ENCODE measurements around the gene BCAS3. TPM values are rescaled to one million over a fixed set of nuclear protein-coding genes. Genes with fewer than 3 reads are reported as not detected.

Gene BCAS3
- polyA plus RNA-seq, 1 donor from 2014 or later: 21.6 TPM

DNA sequence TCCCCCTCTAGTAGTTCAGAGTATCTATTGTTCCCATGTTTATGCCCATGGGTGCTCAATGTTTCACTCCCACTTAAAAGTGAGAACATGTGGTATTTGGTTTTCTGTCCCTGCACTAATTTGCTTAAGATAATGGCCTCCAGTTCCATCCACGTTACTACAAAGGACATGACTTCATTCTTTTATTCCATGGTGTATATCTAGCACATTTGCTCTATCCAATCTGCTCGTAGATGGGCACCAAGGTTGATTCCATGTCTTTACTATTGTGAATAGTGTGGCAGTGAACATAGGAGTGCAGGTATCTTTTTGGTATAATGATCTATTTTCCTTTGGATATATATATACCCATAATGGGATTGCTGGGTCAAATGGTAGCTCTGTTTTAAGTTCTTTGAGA, 552.8 kb downstream of the BCAS3 start:
- Histone ChIP-seq H3K79me2 (replicated peaks; ENCODE audit: insufficient read depth, low read length) (no peaks in the 10 kb centered on the region), H4K20me1 (ENCODE audit: insufficient read depth) (no peaks in the 10 kb centered on the region), H3K27me3 (ENCODE audit: insufficient read depth, low read depth, low read length) (no peaks in the 10 kb centered on the region), H3K9me3 (ENCODE audit: low read length) (no peaks in the 10 kb centered on the region), H3K36me3 (ENCODE audit: insufficient read depth, low read length) (no peaks in the 10 kb centered on the region), H3K4me3 (ENCODE audit: low read length) (no peak overlapping the region), H3F3A (ENCODE audit: insufficient read depth, low read length, poor library complexity, severe bottlenecking) (no peaks in the 10 kb centered on the region), H3K9ac (ENCODE audit: low read length) (no peak overlapping the region), H3K27ac (ENCODE audit: low read length) (no peak overlapping the region), H3K9me2 (ENCODE audit: insufficient read depth, low read length) (no peaks in the 10 kb centered on the region), H2AFZ (ENCODE audit: low read depth, low read length) (no peak overlapping the region), H3K4me2 (ENCODE audit: low read length) (no peak overlapping the region)
- TF ChIP-seq TAF1 (IDR thresholded peaks at IDR 0.05; ENCODE audit: low read depth) (no peak), SMC3 (conservative IDR thresholded peaks at IDR 0.05; ENCODE audit: poor library complexity) (no peak), POLR2AphosphoS5 (IDR thresholded peaks at IDR 0.05) (no peak), EP300 (conservative IDR thresholded peaks at IDR 0.05; ENCODE audit: poor library complexity, severe bottlenecking) (no peak)
- TF ChIP-seq, protein P1, sequence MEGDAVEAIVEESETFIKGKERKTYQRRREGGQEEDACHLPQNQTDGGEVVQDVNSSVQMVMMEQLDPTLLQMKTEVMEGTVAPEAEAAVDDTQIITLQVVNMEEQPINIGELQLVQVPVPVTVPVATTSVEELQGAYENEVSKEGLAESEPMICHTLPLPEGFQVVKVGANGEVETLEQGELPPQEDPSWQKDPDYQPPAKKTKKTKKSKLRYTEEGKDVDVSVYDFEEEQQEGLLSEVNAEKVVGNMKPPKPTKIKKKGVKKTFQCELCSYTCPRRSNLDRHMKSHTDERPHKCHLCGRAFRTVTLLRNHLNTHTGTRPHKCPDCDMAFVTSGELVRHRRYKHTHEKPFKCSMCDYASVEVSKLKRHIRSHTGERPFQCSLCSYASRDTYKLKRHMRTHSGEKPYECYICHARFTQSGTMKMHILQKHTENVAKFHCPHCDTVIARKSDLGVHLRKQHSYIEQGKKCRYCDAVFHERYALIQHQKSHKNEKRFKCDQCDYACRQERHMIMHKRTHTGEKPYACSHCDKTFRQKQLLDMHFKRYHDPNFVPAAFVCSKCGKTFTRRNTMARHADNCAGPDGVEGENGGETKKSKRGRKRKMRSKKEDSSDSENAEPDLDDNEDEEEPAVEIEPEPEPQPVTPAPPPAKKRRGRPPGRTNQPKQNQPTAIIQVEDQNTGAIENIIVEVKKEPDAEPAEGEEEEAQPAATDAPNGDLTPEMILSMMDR (IDR thresholded peaks at IDR 0.05; ENCODE audit: poor library complexity, severe bottlenecking): no peak

DNA sequence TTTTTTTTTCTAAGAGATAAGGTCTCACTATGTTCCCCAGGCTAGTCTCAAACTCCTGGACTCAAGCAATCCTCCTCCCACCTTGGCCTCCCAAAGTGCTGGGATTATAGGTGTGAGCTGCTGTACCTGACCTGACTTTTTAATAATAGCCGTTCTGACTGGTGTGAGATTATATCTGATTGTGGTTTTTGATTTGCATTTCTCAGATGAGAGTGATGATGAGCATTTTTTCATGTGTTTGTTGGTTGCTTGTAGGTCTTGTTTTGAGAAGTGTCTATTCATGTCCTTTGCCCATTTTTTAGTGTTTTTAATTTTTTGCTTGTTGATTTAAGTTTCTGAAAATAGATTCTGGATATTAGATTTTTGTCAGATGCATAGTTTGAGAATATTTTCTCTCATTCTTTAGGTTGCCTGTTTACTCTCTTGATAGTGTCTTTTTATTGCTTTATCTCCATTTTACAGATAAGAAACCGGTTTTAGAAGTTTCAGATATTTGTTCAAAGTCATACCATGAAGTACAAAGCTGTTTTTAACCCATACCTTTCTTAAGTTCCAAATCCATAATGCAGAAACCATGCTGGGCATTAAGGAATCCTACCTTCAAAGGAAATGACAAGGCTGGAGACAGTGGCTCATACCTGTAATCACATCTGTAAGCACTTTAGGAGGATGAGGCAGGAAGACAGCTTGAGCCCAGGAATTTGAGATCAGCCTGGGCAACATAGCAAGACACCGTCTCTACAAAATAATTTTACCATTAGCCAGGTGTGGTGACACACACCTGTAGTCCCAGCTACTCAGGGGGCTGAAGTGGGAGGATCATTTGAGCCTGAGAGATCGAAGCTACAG, 553.5 kb downstream of the BCAS3 start:
- Histone ChIP-seq H3K27ac (ENCODE audit: low read length) (no peak overlapping the region), H3K27me3 (ENCODE audit: insufficient read depth, low read depth, low read length) (no peaks in the 10 kb centered on the region), H3K36me3 (ENCODE audit: insufficient read depth, low read length) (no peaks in the 10 kb centered on the region), H3K9ac (ENCODE audit: low read length) (no peak overlapping the region), H3K4me3 (ENCODE audit: low read length) (no peak overlapping the region), H3F3A (ENCODE audit: insufficient read depth, low read length, poor library complexity, severe bottlenecking) (no peaks in the 10 kb centered on the region), H3K79me2 (replicated peaks; ENCODE audit: insufficient read depth, low read length) (no peaks in the 10 kb centered on the region), H3K4me2 (ENCODE audit: low read length) (no peak overlapping the region), H4K20me1 (ENCODE audit: insufficient read depth) (no peaks in the 10 kb centered on the region), H3K9me2 (ENCODE audit: insufficient read depth, low read length) (no peaks in the 10 kb centered on the region), H2AFZ (ENCODE audit: low read depth, low read length) (no peak overlapping the region), H3K9me3 (ENCODE audit: low read length) (no peaks in the 10 kb centered on the region)
- TF ChIP-seq POLR2AphosphoS5 (IDR thresholded peaks at IDR 0.05) (no peak), EP300 (conservative IDR thresholded peaks at IDR 0.05; ENCODE audit: poor library complexity, severe bottlenecking) (no peak), RAD21 (conservative IDR thresholded peaks at IDR 0.05) (no peak), SMC3 (conservative IDR thresholded peaks at IDR 0.05; ENCODE audit: poor library complexity) (no peak), EZH2 (IDR thresholded peaks at IDR 0.05; ENCODE audit: borderline replicate concordance, insufficient read depth, low read length, poor library complexity, severe bottlenecking) (no peak), TAF1 (IDR thresholded peaks at IDR 0.05; ENCODE audit: low read depth) (no peak), MXI1 (conservative IDR thresholded peaks at IDR 0.05; ENCODE audit: poor library complexity, severe bottlenecking) (no peak)
- TF ChIP-seq, protein P2, sequence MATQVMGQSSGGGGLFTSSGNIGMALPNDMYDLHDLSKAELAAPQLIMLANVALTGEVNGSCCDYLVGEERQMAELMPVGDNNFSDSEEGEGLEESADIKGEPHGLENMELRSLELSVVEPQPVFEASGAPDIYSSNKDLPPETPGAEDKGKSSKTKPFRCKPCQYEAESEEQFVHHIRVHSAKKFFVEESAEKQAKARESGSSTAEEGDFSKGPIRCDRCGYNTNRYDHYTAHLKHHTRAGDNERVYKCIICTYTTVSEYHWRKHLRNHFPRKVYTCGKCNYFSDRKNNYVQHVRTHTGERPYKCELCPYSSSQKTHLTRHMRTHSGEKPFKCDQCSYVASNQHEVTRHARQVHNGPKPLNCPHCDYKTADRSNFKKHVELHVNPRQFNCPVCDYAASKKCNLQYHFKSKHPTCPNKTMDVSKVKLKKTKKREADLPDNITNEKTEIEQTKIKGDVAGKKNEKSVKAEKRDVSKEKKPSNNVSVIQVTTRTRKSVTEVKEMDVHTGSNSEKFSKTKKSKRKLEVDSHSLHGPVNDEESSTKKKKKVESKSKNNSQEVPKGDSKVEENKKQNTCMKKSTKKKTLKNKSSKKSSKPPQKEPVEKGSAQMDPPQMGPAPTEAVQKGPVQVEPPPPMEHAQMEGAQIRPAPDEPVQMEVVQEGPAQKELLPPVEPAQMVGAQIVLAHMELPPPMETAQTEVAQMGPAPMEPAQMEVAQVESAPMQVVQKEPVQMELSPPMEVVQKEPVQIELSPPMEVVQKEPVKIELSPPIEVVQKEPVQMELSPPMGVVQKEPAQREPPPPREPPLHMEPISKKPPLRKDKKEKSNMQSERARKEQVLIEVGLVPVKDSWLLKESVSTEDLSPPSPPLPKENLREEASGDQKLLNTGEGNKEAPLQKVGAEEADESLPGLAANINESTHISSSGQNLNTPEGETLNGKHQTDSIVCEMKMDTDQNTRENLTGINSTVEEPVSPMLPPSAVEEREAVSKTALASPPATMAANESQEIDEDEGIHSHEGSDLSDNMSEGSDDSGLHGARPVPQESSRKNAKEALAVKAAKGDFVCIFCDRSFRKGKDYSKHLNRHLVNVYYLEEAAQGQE (IDR thresholded peaks at IDR 0.05; ENCODE audit: borderline replicate concordance): no peak
- TF ChIP-seq, protein P1 (IDR thresholded peaks at IDR 0.05; ENCODE audit: poor library complexity, severe bottlenecking): no peak
